GM21423 (cell line): ENCODE data around the gene FRYL.

Experiments
- ATAC-seq: cut with Tn5 transposase; IDR thresholded peaks from one replicate; pipeline ENCODE4 v1.9.1; 2021; ENCODE audit warnings: mild to moderate bottlenecking, moderate library complexity; ENCODE audit not compliant: unreplicated experiment

Gene FRYL

DNA sequence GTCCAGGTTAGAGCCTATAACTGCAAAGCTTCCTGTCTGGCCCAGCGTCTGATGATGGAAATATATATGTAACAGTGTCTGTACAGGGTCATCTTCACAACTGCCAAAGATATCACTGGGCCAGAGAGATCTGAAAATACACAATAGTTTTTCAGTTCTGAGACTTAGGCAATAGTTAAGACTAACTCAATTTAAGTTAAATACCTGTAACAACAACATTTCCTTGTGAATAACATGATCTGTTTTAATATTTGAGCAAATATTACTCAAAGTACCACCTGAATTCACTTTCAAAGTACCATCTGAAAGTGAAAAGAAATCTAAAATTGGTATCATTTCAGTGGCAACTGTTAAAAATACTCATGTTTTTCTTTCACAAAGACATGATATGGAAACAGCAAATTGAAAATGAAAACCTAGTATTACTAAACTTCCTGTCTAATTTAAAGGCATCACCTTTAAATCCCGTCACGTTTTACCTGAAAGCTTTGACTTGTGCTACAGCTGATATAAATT, 280.5 kb downstream of the FRYL start:
- ATAC-seq = peak; percentile 75

DNA sequence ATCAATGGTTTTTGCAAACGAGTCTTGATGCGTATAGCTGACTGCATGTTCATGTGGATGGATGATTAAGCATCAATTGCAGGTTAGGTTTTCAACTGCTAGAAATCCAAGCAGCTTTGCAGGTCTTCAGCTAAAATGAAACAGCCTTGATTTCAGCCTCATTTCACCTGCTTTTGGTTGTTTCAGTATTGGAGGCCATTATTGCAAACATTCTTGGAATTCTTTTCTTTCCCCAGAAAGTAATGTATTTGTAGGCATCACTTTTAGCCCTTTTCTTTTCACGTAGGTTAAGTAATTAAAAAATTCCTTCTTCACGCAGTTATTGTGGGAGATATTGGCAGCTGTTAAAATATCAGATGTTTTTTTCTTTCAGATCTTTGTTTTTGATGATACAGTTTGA, 281.2 kb downstream of the FRYL start:
- no peak for ATAC-seq

GRCh38 chr4:48495941-48496340, 284.1 kb downstream of the FRYL start:
- ATAC-seq = no peak

- no peak for ATAC-seq
These were observed 286.5 kb downstream of the FRYL start for GRCh38 chr4:48493452-48494100.

DNA sequence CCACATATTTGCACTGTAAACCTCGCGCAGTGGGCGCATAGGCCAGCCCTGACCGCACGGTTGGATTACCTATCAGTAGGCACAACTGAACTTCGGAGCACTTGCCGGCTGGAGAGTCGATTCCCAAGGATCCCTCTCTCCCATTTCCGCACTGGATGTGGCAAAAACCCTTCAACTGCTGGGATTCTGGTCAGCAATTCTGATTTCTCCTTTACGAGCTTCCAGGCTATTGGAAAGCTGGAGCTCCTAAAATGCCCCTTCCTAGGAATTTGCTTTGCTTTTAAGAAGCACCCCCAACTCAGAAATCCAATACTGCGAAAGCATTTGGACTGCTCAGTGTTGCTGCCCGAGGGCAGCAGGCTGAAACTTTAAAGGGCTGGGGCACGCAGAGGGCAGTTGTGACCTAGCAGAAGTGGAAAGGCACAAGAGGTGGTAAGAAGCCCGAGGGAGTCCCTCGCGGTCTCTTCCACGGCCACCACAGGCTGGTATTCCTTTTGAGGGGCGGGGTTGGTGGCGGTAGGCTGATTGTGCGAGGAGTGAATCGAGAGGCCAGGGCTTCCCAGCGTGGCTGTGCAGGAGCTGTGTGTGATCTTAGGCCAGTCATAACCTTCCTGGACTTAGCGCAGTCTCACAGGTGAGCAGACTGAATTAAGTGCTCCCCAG, 288.4 kb downstream of the FRYL start:
- ATAC-seq = no peak

- ATAC-seq = no peak
These were observed 289.2 kb downstream of the FRYL start for GRCh38 chr4:48490680-48491513.

GRCh38 chr4:48490012-48490679, 289.9 kb downstream of the FRYL start, which contains the start of gene ZAR1:
ZAR1 (plus strand) TSS chr4:48490252; CDS start chr4:48490292, 40 bp downstream.
- ATAC-seq = no peak

DNA sequence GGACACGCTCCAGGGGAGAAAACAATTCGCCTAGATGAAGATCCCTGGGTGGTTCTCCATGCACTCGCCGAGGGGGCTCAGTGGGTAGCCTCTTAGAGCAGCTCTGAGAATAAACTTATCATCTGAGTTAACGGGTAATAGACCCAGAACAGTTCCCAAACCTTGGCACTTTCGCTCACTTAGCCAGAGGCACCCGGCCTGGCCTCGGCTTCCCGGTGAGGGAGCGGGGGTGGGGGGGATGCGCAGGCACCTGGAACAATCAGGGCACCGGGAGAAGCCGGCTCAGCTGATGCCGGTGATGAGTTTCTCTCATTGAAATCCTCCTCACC, 290.4 kb downstream of the FRYL start:
- ATAC-seq = no peak

DNA sequence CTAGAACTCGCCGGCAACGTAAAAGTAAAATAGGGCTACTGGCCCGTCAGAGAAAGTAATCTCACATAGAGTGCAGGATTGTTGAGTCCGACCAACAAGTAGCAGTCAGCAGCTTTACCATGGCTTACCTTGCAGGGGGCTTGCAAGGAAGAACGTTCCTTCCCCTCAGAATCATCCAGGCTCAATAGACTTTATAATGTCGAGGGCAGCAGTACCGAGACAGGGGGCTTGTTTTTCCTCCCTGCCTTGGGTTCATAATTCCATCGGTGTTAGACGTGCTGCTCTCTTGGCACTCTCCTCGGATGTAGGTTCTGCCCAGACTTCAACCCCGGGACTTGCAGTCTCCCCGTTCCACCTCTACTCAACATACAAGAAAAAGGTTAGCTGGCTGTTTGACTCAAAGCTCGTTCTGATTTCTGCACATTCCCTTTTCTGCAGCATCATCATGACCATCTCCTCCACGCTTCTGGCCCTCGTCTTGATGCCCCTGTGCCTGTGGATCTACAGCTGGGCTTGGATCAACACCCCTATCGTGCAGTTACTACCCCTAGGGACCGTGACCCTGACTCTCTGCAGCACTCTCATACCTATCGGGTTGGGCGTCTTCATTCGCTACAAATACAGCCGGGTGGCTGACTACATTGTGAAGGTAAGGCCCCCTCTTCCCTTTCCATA, 295.4 kb downstream of the FRYL start:
- no peak for ATAC-seq

- ATAC-seq = no peak
These were observed 296.1 kb downstream of the FRYL start for GRCh38 chr4:48483777-48484493.

- no peak for ATAC-seq
These were observed 296.9 kb downstream of the FRYL start, which contains the start of gene SLC10A4 for GRCh38 chr4:48483006-48483776. SLC10A4 (plus strand) TSS chr4:48483343; CDS start chr4:48483562, 219 bp downstream.

GRCh38 chr4:48481581-48481980, 298.5 kb downstream of the FRYL start:
- ATAC-seq = no peak

GRCh38 chr4:48478273-48478672, 301.8 kb downstream of the FRYL start:
- no peak for ATAC-seq

DNA sequence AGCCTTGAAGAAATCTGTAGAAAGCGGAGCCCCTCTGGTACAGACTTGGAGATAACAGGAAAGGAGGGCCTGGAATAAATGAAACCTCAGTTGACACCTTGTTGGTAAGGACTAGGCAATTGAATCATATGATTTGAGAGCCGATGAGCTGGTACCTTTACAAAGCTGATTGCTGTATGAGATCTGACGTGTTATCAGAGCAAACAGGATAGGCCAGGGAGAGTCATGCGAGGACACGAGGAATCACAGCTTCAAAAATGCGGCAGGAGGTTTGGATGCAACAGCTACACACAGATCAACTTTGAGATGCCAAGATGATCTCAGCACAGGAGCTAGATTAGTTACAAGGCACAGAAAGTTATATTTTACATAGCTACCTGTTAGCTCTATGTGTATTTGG, 304.3 kb downstream of the FRYL start:
- no peak for ATAC-seq

- ATAC-seq = no peak
These were observed 307.3 kb downstream of the FRYL start for GRCh38 chr4:48472794-48473193.

DNA sequence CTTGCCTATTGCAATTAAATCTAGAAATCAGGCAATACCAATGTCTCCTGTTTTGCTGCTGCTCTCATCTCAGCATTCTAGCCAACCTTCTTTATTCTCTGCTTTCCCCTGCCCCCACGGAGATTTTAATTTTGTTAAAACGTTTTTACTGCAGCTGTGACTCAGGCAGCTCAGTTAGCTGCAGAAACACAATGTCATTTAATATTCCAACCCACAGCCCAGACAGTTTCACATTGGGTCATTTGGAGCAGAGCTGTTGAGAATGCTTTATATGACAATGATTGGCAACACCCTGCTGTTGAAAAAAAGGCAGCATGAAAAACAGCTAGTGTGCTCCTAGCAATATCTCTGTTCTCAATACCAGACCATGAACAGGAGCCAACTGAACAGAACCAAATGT, 309.5 kb downstream of the FRYL start:
- ATAC-seq = no peak

DNA sequence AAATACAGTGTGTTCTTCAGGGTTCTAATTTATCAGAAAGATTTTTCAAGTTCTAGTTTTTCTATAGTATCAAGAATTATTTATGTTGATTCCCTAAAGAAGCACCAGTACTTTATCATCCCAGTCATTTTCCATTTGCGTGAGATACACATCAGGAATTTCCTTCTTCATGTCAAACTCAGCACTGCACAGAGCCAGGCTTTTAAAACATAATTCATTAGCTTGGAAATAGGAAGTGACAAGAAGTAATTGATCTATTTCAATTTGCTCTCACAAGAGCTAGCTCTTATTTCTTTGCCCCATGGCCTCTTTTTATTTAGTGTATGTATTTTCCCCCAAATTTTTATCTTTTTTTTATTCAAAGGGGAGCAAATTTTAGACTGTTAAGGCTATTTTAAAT, 309.9 kb downstream of the FRYL start:
- ATAC-seq = no peak

DNA sequence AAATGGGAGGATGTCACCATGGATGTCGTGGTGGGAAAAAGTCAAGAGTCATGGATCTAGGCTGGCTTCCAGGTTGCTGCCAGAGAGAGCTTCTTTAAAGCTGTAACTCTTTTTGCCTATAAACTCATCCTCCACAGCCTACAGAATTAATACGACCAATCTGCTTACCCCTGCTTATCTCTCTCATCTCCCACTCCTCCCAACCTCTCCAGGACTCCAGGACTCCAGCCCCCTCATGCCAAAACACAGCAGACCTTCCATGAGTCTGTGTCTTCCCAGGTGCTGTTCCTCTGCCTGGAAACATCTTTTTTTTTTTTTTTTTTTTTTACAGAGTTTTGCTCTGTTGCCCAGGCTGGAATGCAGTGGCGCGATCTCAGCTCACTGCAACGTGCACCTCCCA, 312.2 kb downstream of the FRYL start:
- no peak for ATAC-seq

- no peak for ATAC-seq
These were observed 312.6 kb downstream of the FRYL start for GRCh38 chr4:48467442-48467841.
